ENCODE measurements around the gene MRPS22. TPM values are rescaled to one million over a fixed set of nuclear protein-coding genes. Genes with fewer than 3 reads are reported as not detected.

Gene MRPS22
- total RNA-seq, 3 donors from 2014 or later: 39.4 to 52.0 (median 46.4) TPM

DNA sequence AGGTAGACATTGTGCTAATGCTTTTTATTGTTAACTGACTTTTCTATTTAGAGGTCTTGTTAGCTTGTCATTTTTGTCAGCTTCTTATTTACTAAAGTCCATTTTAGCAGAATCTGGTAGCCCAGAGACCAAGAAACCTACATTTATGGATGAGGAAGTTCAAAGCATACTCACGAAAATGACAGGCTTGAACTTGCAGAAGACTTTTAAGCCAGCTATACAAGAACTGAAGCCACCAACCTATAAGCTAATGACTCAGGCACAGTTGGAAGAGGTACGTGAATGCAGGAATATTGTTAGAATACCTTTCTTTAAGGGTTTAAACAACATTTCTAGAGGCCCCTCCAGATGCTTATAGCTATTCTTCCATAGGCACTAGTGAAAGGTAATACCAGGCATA is 3.0 kb downstream of the MRPS22 start:
- H3K4me3 ChIP-seq: no peak overlapping the region
- DNase-seq (no peak), ATAC-seq (no peak)
- intact Hi-C loops (cut with DNase I, micrococcal nuclease): no loop called here
- H3K4me1 ChIP-seq (ENCODE audit: low read depth): peaks cover 12% of the 10 kb centered on the region
- H3K9me3 ChIP-seq: no peaks in the 10 kb centered on the region
- TF ChIP-seq, protein P1, sequence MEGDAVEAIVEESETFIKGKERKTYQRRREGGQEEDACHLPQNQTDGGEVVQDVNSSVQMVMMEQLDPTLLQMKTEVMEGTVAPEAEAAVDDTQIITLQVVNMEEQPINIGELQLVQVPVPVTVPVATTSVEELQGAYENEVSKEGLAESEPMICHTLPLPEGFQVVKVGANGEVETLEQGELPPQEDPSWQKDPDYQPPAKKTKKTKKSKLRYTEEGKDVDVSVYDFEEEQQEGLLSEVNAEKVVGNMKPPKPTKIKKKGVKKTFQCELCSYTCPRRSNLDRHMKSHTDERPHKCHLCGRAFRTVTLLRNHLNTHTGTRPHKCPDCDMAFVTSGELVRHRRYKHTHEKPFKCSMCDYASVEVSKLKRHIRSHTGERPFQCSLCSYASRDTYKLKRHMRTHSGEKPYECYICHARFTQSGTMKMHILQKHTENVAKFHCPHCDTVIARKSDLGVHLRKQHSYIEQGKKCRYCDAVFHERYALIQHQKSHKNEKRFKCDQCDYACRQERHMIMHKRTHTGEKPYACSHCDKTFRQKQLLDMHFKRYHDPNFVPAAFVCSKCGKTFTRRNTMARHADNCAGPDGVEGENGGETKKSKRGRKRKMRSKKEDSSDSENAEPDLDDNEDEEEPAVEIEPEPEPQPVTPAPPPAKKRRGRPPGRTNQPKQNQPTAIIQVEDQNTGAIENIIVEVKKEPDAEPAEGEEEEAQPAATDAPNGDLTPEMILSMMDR (IDR thresholded peaks at IDR 0.05): no peak
- peaks cover 6% of the 10 kb centered on the region for H3K36me3 ChIP-seq (ENCODE audit: low read depth)

DNA sequence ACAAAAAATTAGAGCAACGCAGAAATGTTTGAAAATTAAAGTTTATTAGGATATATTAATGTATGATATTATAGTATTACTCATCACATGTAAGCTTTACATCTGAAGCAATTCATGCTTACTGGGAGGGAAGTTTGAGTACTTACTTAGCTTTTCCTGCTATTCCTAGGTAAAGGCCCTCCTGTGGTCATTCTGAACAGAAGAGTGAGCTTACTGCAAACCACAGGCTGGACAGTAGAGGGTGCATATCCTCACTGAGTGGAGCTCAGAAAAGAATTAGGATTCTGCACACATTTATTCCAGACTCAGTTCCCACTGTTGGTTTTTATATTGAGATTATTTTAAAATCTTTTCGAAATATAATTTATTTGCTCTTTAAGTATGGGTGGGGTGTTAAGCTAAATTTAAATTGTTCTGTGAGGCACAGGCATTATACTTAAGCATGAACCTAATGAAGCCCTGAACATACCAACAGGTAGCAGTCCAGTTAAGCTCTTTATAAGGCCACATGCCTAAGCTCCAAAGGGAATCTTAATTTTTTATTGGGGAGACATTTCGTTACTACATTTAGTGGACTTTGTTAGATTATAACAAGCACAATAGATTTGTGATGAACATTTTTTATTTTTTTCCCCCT is 10.2 kb downstream of the MRPS22 start:
- peaks cover 15% of the 10 kb centered on the region for H3K36me3 ChIP-seq (ENCODE audit: low read depth)
- TF ChIP-seq, protein P1 (IDR thresholded peaks at IDR 0.05): peak; percentile 21
- no peaks in the 10 kb centered on the region for H3K4me1 ChIP-seq (ENCODE audit: low read depth)
- DNase-seq: peak in 1 of 3 donors; percentile 23
- no peaks in the 10 kb centered on the region for H3K9me3 ChIP-seq
- peak; percentile 89 for ATAC-seq
- no peak overlapping the region for H3K4me3 ChIP-seq
- intact Hi-C loops (cut with DNase I, micrococcal nuclease): no loop called here

DNA sequence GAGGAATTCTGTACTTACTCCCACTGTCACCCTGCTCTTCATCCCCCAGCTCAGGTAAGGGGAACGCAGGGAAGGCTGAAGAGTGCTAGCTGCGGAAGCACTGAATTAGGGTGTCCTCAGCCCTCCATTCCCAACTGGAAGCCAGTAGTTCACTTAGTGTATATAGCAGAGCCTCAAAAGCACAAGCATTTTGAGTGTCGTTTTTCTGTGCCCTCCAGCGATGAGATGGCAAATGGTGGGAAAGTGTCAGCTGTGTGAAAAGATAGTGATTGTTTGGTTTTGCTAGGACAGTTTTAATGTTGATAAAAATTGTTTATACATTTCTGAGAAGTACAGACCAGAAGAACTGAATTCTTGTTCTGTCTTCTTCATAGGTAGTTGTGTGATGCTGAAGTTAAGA is 10.8 kb downstream of the MRPS22 start:
- Histone ChIP-seq H3K4me1 (ENCODE audit: low read depth) (no peaks in the 10 kb centered on the region), H3K9me3 (no peaks in the 10 kb centered on the region), H3K4me3 (no peak overlapping the region), H3K36me3 (ENCODE audit: low read depth) (peaks cover 15% of the 10 kb centered on the region)
- intact Hi-C loops (cut with DNase I, micrococcal nuclease): no loop called here
- ATAC-seq (no peak), DNase-seq (no peak)
- TF ChIP-seq, protein P1 (IDR thresholded peaks at IDR 0.05): no peak

DNA sequence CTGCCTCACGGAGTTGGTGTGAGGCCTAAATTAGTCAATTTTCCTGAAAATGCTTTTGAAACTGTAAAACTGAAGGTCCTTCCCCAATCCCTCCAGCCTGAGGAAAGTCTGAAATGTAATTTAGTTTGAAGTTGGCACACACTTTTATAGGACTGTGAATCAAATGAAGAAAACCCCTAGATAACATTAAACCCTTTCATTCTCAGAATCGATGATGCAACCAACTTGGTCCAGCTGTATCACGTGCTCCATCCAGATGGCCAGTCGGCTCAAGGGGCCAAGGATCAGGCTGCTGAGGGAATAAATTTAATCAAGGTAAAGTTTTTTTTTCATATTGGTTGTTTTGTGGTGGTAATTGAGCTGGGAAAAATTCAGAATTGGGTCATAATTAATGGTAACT is 11.7 kb downstream of the MRPS22 start:
- no peaks in the 10 kb centered on the region for H3K9me3 ChIP-seq
- no peaks in the 10 kb centered on the region for H3K4me1 ChIP-seq (ENCODE audit: low read depth)
- H3K4me3 ChIP-seq: no peak overlapping the region
- DNase-seq: no peak
- no peak for ATAC-seq
- TF ChIP-seq, protein P1 (IDR thresholded peaks at IDR 0.05): no peak
- intact Hi-C loops (cut with DNase I, micrococcal nuclease): no loop called here
- H3K36me3 ChIP-seq (ENCODE audit: low read depth): peaks cover 15% of the 10 kb centered on the region

DNA sequence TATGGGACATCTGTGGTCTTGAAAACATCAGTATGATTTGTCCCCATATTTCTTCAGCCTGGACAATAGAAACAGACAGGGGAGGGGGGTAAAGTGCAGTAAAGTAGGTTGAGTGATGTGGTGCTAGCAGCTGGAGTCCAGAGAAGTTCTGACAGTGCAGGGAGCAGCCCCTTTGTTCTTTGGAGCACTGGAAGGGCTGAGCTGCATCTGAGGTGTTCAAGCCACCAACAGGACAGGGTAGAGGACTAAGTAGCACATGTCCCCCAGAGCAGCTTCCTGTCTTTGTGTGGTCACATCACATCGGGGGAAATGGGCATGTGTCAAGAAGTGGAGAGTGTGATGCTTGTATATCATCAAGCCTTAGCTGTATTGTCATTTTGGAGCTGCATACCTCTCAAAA is 12.1 kb downstream of the MRPS22 start:
- TF ChIP-seq, protein P1 (IDR thresholded peaks at IDR 0.05): no peak
- Histone ChIP-seq H3K4me3 (no peak overlapping the region), H3K9me3 (no peaks in the 10 kb centered on the region), H3K36me3 (ENCODE audit: low read depth) (peaks cover 18% of the 10 kb centered on the region), H3K4me1 (ENCODE audit: low read depth) (no peaks in the 10 kb centered on the region)
- intact Hi-C loops (cut with DNase I, micrococcal nuclease): no loop called here
- no peak for DNase-seq
- no peak for ATAC-seq

DNA sequence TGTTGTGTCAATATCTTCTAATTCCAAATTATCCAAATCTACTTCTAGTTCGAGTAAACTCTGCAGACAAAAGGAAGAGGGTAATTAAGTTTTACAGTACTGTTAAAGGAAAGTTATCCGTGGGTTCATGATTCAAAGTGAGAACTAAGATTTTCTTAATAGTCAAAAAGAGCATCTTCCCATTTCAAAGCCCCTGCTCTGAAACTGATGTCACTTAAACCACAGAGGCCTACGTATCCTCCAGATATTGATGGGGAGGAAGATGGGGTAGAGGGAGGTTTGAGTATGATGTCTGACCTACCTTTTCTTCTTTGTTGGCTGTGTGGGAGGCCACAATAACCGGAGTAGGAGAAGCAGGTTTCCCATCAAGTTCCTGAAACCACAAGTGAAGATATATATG is 14.1 kb downstream of the MRPS22 start:
- Histone ChIP-seq H3K9me3 (no peaks in the 10 kb centered on the region), H3K4me1 (ENCODE audit: low read depth) (no peaks in the 10 kb centered on the region), H3K36me3 (ENCODE audit: low read depth) (peaks cover 17% of the 10 kb centered on the region), H3K4me3 (no peak overlapping the region)
- TF ChIP-seq, protein P1 (IDR thresholded peaks at IDR 0.05): no peak
- DNase-seq: no peak
- no peak for ATAC-seq
- intact Hi-C loops (cut with DNase I, micrococcal nuclease): no loop called here
